ENCODE measurements around the gene MARS1.

GRCh38 chr12:57444744-57445143 is 43.1 kb upstream of the MARS1 start:
- TF ChIP-seq CTCF (IDR thresholded peaks at IDR 0.05) (no peak), POLR2A (IDR thresholded peaks at IDR 0.05) (no peak)
